GM19324 (cell line): Measurements from ENCODE around the gene ARHGAP42.

Experiments
- ATAC-seq: cut with Tn5 transposase; IDR thresholded peaks from one replicate; pipeline ENCODE4 v1.9.1; 2021; ENCODE audit warnings: mild to moderate bottlenecking, moderate library complexity; ENCODE audit not compliant: unreplicated experiment, low FRiP score

The ARHGAP42 gene

GRCh38 chr11:100753571-100753970, 66.5 kb downstream of the ARHGAP42 start:
- no peak for ATAC-seq

- no peak for ATAC-seq
These were observed 69.5 kb downstream of the ARHGAP42 start for GRCh38 chr11:100756559-100756958.

GRCh38 chr11:100757646-100758045, 70.6 kb downstream of the ARHGAP42 start:
- ATAC-seq = no peak

- no peak for ATAC-seq
These were observed 72.0 kb downstream of the ARHGAP42 start for GRCh38 chr11:100759106-100759505.

- no peak for ATAC-seq
These were observed 72.8 kb downstream of the ARHGAP42 start for GRCh38 chr11:100759856-100760255.

- no peak for ATAC-seq
These were observed 73.7 kb downstream of the ARHGAP42 start for GRCh38 chr11:100760744-100761143.

- no peak for ATAC-seq
These were observed 74.8 kb downstream of the ARHGAP42 start for GRCh38 chr11:100761841-100762240.

GRCh38 chr11:100766764-100767163, 79.7 kb downstream of the ARHGAP42 start:
- ATAC-seq = no peak

GRCh38 chr11:100769165-100769564, 82.1 kb downstream of the ARHGAP42 start:
- ATAC-seq = no peak

- ATAC-seq = no peak
These were observed 82.5 kb downstream of the ARHGAP42 start for GRCh38 chr11:100769617-100770016.

- no peak for ATAC-seq
These were observed 87.0 kb downstream of the ARHGAP42 start for GRCh38 chr11:100774132-100774531.

GRCh38 chr11:100774859-100775258, 87.8 kb downstream of the ARHGAP42 start:
- no peak for ATAC-seq

GRCh38 chr11:100776212-100776896, 89.3 kb downstream of the ARHGAP42 start:
- no peak for ATAC-seq

GRCh38 chr11:100777103-100777502, 90.0 kb downstream of the ARHGAP42 start:
- ATAC-seq = no peak

- ATAC-seq = no peak
These were observed 90.6 kb downstream of the ARHGAP42 start for GRCh38 chr11:100777736-100778135.

- no peak for ATAC-seq
These were observed 91.2 kb downstream of the ARHGAP42 start for GRCh38 chr11:100778166-100778785.

GRCh38 chr11:100780470-100780869, 93.4 kb downstream of the ARHGAP42 start:
- no peak for ATAC-seq

- no peak for ATAC-seq
These were observed 98.3 kb downstream of the ARHGAP42 start for GRCh38 chr11:100785148-100785983.

- no peak for ATAC-seq
These were observed 101.6 kb downstream of the ARHGAP42 start for GRCh38 chr11:100788561-100789295.

- no peak for ATAC-seq
These were observed 102.4 kb downstream of the ARHGAP42 start for GRCh38 chr11:100789500-100789899.

GRCh38 chr11:100790073-100790472, 103.0 kb downstream of the ARHGAP42 start:
- ATAC-seq = no peak
